ENCODE measurements around the gene PLEKHO1.

GRCh38 chr1:150156868-150157603, 7.3 kb downstream of the PLEKHO1 start:
- TF ChIP-seq CTCF (IDR thresholded peaks at IDR 0.05) (no peak), POLR2AphosphoS5 (IDR thresholded peaks at IDR 0.05) (peak in 2 of 4 donors; percentile 40 to 48), POLR2A (IDR thresholded peaks at IDR 0.05) (no peak)
